Loucy (cell line): ENCODE measurements around the gene MTX2.

ENCODE experiments used
- EZH2phosphoT487 ChIP-seq: fragments of 200-600 bp; IDR thresholded peaks from 2 replicates; pipeline ENCODE4 v1.6.1; 2018; ENCODE audit warnings: antibody characterized with exemption, mild to moderate bottlenecking, moderate library complexity, borderline replicate concordance
- TF ChIP-seq, protein P1 (sequence below): fragments of 200-600 bp; sonication (generic); conservative IDR thresholded peaks from 2 replicates; pipeline ENCODE4 v1.5.1; 2014; ENCODE audit warnings: mild to moderate bottlenecking, antibody characterized with exemption, low read length

GRCh38 chr2:176339208-176339607 lies 70.0 kb downstream of the MTX2 start:
- TF ChIP-seq, protein P1, sequence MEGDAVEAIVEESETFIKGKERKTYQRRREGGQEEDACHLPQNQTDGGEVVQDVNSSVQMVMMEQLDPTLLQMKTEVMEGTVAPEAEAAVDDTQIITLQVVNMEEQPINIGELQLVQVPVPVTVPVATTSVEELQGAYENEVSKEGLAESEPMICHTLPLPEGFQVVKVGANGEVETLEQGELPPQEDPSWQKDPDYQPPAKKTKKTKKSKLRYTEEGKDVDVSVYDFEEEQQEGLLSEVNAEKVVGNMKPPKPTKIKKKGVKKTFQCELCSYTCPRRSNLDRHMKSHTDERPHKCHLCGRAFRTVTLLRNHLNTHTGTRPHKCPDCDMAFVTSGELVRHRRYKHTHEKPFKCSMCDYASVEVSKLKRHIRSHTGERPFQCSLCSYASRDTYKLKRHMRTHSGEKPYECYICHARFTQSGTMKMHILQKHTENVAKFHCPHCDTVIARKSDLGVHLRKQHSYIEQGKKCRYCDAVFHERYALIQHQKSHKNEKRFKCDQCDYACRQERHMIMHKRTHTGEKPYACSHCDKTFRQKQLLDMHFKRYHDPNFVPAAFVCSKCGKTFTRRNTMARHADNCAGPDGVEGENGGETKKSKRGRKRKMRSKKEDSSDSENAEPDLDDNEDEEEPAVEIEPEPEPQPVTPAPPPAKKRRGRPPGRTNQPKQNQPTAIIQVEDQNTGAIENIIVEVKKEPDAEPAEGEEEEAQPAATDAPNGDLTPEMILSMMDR = no peak
- TF ChIP-seq EZH2phosphoT487 = no peak
